K562 (cell line): Measurements from ENCODE around the gene MEF2D. TPM values are rescaled to one million over a fixed set of nuclear protein-coding genes. Genes with fewer than 3 reads are reported as not detected.

ENCODE experiments used
- ARID1B ChIP-seq: fragments of 450-650 bp; IDR thresholded peaks from 2 replicates; pipeline ENCODE4 v1.6.1; 2016; ENCODE audit warnings: antibody characterized with exemption, mild to moderate bottlenecking, inconsistent platforms
- CEBPG ChIP-seq, 3 experiments: fragments of 200-800 bp in 1 of 3; sonication (Bioruptor generic) in 1 of 3; sonication (generic) in 1 of 3; formaldehyde crosslinking in 1 of 3; IDR thresholded peaks in 2 of 3; conservative IDR thresholded peaks in 1 of 3; 2 replicates each; pipeline versions ENCODE4 v1.6.1 to v1.8.0; 2016 to 2022; ENCODE audit warnings: missing compliant biosample characterization in 2 of 3, missing genetic modification characterization in 2 of 3, mild to moderate bottlenecking in 1 of 3, missing genetic modification reagents in 1 of 3
- DEAF1 ChIP-seq: fragments of 450-650 bp; formaldehyde crosslinking; IDR thresholded peaks from 2 replicates; pipeline ENCODE4 v1.4.0; 2020; ENCODE audit warnings: mild to moderate bottlenecking, moderate library complexity
- KLF16 ChIP-seq: IDR thresholded peaks from 2 replicates; pipeline ENCODE4 v1.6.1; 2016; ENCODE audit warnings: antibody characterized with exemption
- LCOR ChIP-seq: sonication (generic); formaldehyde crosslinking; IDR thresholded peaks from 2 replicates; pipeline ENCODE4 v1.8.0; 2022; ENCODE audit warnings: mild to moderate bottlenecking, missing genetic modification reagents
- NEUROD1 ChIP-seq: fragments of 150-350 bp; IDR thresholded peaks from 2 replicates; pipeline ENCODE4 v1.6.1; 2014; ENCODE audit warnings: borderline replicate concordance, low read length, low read depth; ENCODE audit not compliant: partially characterized antibody
- NR4A1 ChIP-seq, 2 experiments: fragments of 250-450 bp in 1 of 2; fragments of 450-650 bp in 1 of 2; sonication (Bioruptor Pico) in 1 of 2; IDR thresholded peaks; 2 replicates each; pipeline versions ENCODE4 v1.4.0 to v1.6.1; 2016 to 2020; ENCODE audit warnings: mild to moderate bottlenecking in 2 of 2, missing compliant biosample characterization in 1 of 2, missing genetic modification characterization in 1 of 2, moderate library complexity in 1 of 2
- PHF21A ChIP-seq: fragments of 450-650 bp; IDR thresholded peaks from 2 replicates; pipeline ENCODE4 v1.6.1; 2017; ENCODE audit warnings: low read depth, borderline replicate concordance
- PYGO2 ChIP-seq: fragments of 450-650 bp; IDR thresholded peaks from 2 replicates; pipeline ENCODE4 v1.6.1; 2016; ENCODE audit warnings: mild to moderate bottlenecking, missing genetic modification characterization, moderate library complexity, missing compliant biosample characterization
- RBM22 ChIP-seq: fragments of 200-400 bp; formaldehyde crosslinking; IDR thresholded peaks from 2 replicates; pipeline ENCODE4 v1.6.1; 2018; ENCODE audit warnings: low read length, low read depth; ENCODE audit not compliant: poor library complexity, severe bottlenecking
- SIN3A ChIP-seq, 2 experiments: fragments of 150-350 bp in 1 of 2; IDR thresholded peaks; 2 replicates each; pipeline ENCODE4 v1.6.1; 2011 to 2016; ENCODE audit warnings: borderline replicate concordance in 2 of 2, low read depth in 2 of 2, low read length in 2 of 2, mild to moderate bottlenecking in 2 of 2, moderate library complexity in 2 of 2; ENCODE audit not compliant: control insufficient read depth in 1 of 2
- TBL1XR1 ChIP-seq, 2 experiments: IDR thresholded peaks; 2 replicates each; pipeline ENCODE4 v1.6.1; 2012; ENCODE audit warnings: improper control_type of control experiment in 2 of 2, low read length in 2 of 2, mild to moderate bottlenecking in 1 of 2
- ZBTB1 ChIP-seq: sonication (generic); formaldehyde crosslinking; IDR thresholded peaks from 2 replicates; pipeline ENCODE4 v1.8.1; 2023; ENCODE audit warnings: missing genetic modification reagents, low read depth, mild to moderate bottlenecking, borderline replicate concordance
- ZBTB26 ChIP-seq: fragments of 450-650 bp; formaldehyde crosslinking; IDR thresholded peaks from 2 replicates; pipeline ENCODE4 v1.4.0; 2022; ENCODE audit warnings: missing genetic modification characterization
- ZKSCAN3 ChIP-seq: fragments of 250-450 bp; sonication (Bioruptor Pico); IDR thresholded peaks from 2 replicates; pipeline ENCODE4 v1.4.0; 2020
- ZNF23 ChIP-seq: fragments of 250-450 bp; sonication (Bioruptor Pico); IDR thresholded peaks from 2 replicates; pipeline ENCODE4 v1.4.0; 2020; ENCODE audit warnings: mild to moderate bottlenecking
- ZNF707 ChIP-seq: fragments of 250-450 bp; sonication (Bioruptor Pico); conservative IDR thresholded peaks from 2 replicates; pipeline ENCODE4 v1.8.0; 2022; ENCODE audit warnings: inconsistent platforms, mild to moderate bottlenecking, moderate library complexity
- ZNF717 ChIP-seq: fragments of 250-450 bp; sonication (Bioruptor Pico); IDR thresholded peaks from 2 replicates; pipeline ENCODE4 v1.5.0; 2021
- ZNF740 ChIP-seq, 3 experiments: fragments of 200-800 bp in 1 of 3; sonication (Bioruptor generic) in 1 of 3; sonication (generic) in 1 of 3; formaldehyde crosslinking in 1 of 3; IDR thresholded peaks; 2 replicates each; pipeline versions ENCODE4 v1.6.1 to v1.8.0; 2016 to 2022; ENCODE audit warnings: mild to moderate bottlenecking in 2 of 3, missing compliant biosample characterization in 2 of 3, missing genetic modification characterization in 2 of 3, missing genetic modification reagents in 1 of 3
- ZSCAN32 ChIP-seq: fragments of 450-650 bp; formaldehyde crosslinking; IDR thresholded peaks from 2 replicates; pipeline ENCODE4 v1.4.0; 2020; ENCODE audit warnings: mild to moderate bottlenecking, moderate library complexity
- polyA plus RNA-seq, 8 experiments: library from polyadenylated mRNA; depleted of rRNA in 4 of 8; stranded (reverse) in 5 of 8; unstranded in 3 of 8; fragments of >200 nt; fragmentation: Nextera tagmentation in 2 of 8; fragmentation: Illumina TruSeq in 1 of 8; extraction: Ambion mirVana in 2 of 8; extraction: Trizol in 1 of 8; gene quantifications; 2 replicates each; pipeline versions ENCODE4 v1.2.1 to v1.2.3, GENCODE V29; 2011 to 2014; ENCODE audit warnings: inconsistent platforms in 1 of 8, missing spikeins in 1 of 8
- total RNA-seq, 7 experiments: library from RNA; depleted of rRNA in 6 of 7; stranded (reverse); fragments of >200 nt in 6 of 7; fragmentation: Illumina TruSeq in 2 of 7; extraction: Trizol in 2 of 7; gene quantifications; 2 replicates each; pipeline versions ENCODE4 v1.2.1 to v1.2.3, GENCODE V29; 2011 to 2021; ENCODE audit warnings: low replicate concordance in 1 of 7

Gene MEF2D
- total and polyA plus RNA-seq, 9 of the 15 experiments (the other 6 are each of a cell fraction or from before 2014, with no cell fraction given): 0.10 to 19.5 (median 2.6) TPM

GRCh38 chr1:156423422-156424352, 76.9 kb downstream of the MEF2D start (continued):
- TF ChIP-seq ZNF717 (CRISPR knock-in tag) (no peak), ZBTB1 (CRISPR knock-in tag) (no peak; the same call in 1 of the 2 replicates), ZSCAN32 (CRISPR knock-in tag) (no peak), DEAF1 (CRISPR knock-in tag) (no peak), RBM22 (no peak), ZKSCAN3 (CRISPR knock-in tag) (no peak), SIN3A (IDR thresholded peaks at IDR 0.05; ENCODE audit: borderline replicate concordance in 2 of 2, control insufficient read depth in 1 of 2, low read depth in 2 of 2, low read length in 2 of 2) (no peak), ZNF707 (CRISPR knock-in tag) (no peak), PHF21A (no peak), TBL1XR1 (IDR thresholded peaks at IDR 0.05; ENCODE audit: low read length in 2 of 2) (no peak), NR4A1 (CRISPR knock-in tag; IDR thresholded peaks at IDR 0.05) (no peak), NR4A1 (tag; IDR thresholded peaks at IDR 0.05) (no peak), KLF16 (0 out of 2 replicates have a peak, but pooled peaks have one; percentile 19), CEBPG (CRISPR knock-in tag; IDR thresholded peaks at IDR 0.05) (peak; percentile 60; the same call in 1 of the 2 replicates), CEBPG (tag; conservative IDR thresholded peaks at IDR 0.05 in 1 of 2, IDR thresholded peaks at IDR 0.05 in 1 of 2) (no peak), PYGO2 (no peak), ZBTB26 (no peak), LCOR (CRISPR knock-in tag) (peak; percentile 70), ZNF23 (CRISPR knock-in tag) (no peak), ZNF740 (CRISPR knock-in tag; IDR thresholded peaks at IDR 0.05) (no peak), ZNF740 (tag; IDR thresholded peaks at IDR 0.05) (no peak), NEUROD1 (no peak), ARID1B (peak; percentile 67)
